Measurements from ENCODE around the gene BDNF.

The BDNF gene

DNA sequence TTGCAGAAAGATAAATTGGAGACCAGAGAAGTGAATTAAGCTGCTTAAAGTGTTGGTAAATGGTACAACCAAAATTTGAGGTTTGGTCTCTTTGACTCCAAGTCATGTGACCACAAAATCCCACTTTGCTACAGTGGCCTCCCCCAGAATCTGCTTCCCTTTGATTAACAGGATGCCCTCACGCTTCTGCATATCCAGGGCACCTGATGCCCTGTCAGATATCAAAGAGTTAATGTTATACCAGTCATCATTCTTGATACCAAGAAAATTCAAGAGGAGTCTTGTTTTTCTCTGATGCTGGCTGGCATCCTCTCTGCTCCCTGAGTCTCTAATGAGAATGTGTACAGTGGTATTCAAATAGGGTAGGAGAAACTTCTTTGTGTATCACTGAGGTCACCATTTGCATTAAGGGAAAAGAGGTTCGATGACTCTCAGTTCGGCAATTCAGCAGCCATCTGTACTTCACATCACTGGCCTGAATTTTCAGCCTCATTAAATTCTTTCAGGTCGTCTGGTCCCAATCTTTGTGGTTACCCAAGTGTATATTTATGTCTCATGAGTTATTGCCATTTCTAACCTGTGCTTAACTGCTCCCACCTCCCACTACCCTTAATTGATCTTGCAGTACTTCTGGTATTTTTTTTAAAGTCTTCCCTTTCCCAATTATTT, 73.9 kb downstream of the BDNF start:
- H3K36me3 ChIP-seq (ENCODE audit: insufficient read depth, low read length), result no peaks in the 10 kb centered on the region
- H3K4me1 ChIP-seq (ENCODE audit: control insufficient read depth, insufficient read depth, low read length, unreplicated experiment), result peaks cover 1% of the 10 kb centered on the region
- no peak overlapping the region for H2AFZ ChIP-seq (ENCODE audit: low read length, unreplicated experiment)
- no peaks in the 10 kb centered on the region for H3K79me2 ChIP-seq (ENCODE audit: control insufficient read depth, insufficient read depth, low read length, unreplicated experiment)
- no peak overlapping the region for H3K4me3 ChIP-seq (ENCODE audit: low read depth, low read length)
- 0 out of 2 replicates have a peak, but pooled peaks cover 10% of the 10 kb centered on the region for H3K27me3 ChIP-seq (ENCODE audit: insufficient read depth, low read length)
- no peak overlapping the region for H3K27ac ChIP-seq (ENCODE audit: low read depth, low read length)

DNA sequence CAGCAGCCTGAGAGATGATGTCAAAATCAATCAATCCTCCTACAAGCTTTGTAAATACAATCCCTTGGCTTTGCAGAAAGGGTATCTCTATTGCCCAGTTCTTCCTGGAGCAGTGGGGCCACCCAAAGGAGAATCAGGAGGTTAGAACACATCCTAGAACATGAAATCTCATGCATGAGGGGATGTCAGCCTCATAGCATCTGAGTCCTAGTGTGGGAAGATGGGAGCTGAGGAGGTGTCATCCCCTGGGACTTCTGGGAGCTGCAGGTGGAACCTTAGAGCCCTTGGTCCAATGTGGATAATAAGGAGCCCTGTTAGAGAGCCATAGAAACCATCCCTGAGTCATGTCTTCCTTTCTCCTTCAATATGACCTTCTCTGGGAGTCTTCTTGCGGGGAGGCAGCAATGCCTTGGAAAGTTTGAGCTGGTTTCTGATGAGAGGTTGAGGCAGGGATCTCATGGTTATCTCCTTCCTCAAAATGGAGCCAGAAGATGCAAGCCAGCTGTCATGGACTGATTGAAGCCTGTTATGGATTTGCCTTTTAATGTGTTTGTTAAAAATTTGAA, 74.8 kb downstream of the BDNF start:
- Histone ChIP-seq H3K79me2 (ENCODE audit: control insufficient read depth, insufficient read depth, low read length, unreplicated experiment) (no peaks in the 10 kb centered on the region), H3K27ac (ENCODE audit: low read depth, low read length) (no peak overlapping the region), H3K4me1 (ENCODE audit: control insufficient read depth, insufficient read depth, low read length, unreplicated experiment) (peaks cover 4% of the 10 kb centered on the region), H2AFZ (ENCODE audit: low read length, unreplicated experiment) (no peak overlapping the region), H3K36me3 (ENCODE audit: insufficient read depth, low read length) (no peaks in the 10 kb centered on the region), H3K27me3 (ENCODE audit: insufficient read depth, low read length) (0 out of 2 replicates have a peak, but pooled peaks cover 10% of the 10 kb centered on the region), H3K4me3 (ENCODE audit: low read depth, low read length) (no peak overlapping the region)

DNA sequence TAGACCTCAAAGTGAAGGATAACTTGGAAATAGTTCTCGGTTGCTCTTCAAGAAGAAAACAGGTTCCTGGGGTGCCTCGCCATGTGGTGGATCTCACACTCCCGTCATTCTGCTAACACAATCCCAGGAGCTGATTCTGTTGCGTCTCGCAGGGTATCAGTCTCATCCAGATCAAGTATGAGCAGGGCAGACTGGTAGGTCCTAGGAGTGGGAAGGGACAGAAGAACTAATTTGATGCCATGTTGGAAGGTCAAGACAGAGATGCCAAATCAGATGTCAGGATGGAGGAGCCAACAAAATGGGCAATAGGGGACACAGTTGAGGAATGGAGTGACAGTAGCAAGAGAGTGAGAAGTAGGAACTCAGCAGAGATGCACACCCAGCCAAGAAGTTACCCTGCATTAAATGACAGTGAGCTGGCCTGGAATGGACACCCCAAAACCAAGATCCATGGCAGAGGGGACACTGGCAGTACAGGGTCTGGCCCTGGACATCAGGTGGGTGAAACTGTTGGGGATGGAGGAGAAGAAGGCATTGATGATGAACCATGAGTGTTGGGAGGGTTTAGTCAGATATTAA, 76.2 kb downstream of the BDNF start:
- Histone ChIP-seq H3K27me3 (ENCODE audit: insufficient read depth, low read length) (0 out of 2 replicates have a peak, but pooled peaks cover 10% of the 10 kb centered on the region), H3K27ac (ENCODE audit: low read depth, low read length) (no peak overlapping the region), H3K79me2 (ENCODE audit: control insufficient read depth, insufficient read depth, low read length, unreplicated experiment) (no peaks in the 10 kb centered on the region), H3K4me1 (ENCODE audit: control insufficient read depth, insufficient read depth, low read length, unreplicated experiment) (peaks cover 11% of the 10 kb centered on the region), H3K36me3 (ENCODE audit: insufficient read depth, low read length) (no peaks in the 10 kb centered on the region), H3K4me3 (ENCODE audit: low read depth, low read length) (no peak overlapping the region), H2AFZ (ENCODE audit: low read length, unreplicated experiment) (no peak overlapping the region)

DNA sequence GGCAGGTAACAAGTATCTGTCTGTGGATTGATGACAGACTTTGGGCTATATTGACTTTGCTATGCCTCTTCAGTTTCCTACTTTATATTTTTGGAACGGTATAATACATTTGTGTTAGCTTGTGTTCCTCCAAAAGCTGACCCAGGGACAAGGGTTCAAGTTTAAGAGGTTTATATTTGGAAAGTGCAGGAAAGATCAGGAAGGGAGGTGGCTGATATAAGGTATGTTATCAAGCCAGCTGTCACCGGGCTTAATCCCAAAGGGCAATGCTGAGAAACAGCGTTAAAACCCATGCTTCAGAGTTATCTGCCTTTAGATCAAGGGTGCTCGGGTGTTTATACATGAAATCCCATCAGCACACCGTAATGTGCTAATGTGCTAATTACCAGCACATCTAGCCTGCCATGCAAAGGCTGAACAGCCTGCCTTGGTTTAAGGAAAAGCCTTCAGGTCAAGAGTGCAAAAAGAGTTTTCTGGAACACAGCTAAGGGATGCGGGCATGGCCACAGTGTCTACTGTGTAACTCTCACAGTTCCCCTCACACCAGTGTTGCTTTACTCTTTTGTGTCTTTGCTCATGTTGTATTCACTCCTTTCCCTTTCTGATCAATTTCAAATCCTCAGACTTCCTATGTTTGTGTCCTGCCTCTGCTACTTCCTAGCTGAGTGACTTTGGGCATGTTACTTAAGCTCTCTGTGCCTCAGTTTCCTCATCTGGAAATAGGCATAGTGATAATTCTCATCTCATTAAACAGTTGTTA, 77.5 kb downstream of the BDNF start:
- no peaks in the 10 kb centered on the region for H3K36me3 ChIP-seq (ENCODE audit: insufficient read depth, low read length)
- no peak overlapping the region for H2AFZ ChIP-seq (ENCODE audit: low read length, unreplicated experiment)
- H3K4me1 ChIP-seq (ENCODE audit: control insufficient read depth, insufficient read depth, low read length, unreplicated experiment), result peaks cover 15% of the 10 kb centered on the region

DNA sequence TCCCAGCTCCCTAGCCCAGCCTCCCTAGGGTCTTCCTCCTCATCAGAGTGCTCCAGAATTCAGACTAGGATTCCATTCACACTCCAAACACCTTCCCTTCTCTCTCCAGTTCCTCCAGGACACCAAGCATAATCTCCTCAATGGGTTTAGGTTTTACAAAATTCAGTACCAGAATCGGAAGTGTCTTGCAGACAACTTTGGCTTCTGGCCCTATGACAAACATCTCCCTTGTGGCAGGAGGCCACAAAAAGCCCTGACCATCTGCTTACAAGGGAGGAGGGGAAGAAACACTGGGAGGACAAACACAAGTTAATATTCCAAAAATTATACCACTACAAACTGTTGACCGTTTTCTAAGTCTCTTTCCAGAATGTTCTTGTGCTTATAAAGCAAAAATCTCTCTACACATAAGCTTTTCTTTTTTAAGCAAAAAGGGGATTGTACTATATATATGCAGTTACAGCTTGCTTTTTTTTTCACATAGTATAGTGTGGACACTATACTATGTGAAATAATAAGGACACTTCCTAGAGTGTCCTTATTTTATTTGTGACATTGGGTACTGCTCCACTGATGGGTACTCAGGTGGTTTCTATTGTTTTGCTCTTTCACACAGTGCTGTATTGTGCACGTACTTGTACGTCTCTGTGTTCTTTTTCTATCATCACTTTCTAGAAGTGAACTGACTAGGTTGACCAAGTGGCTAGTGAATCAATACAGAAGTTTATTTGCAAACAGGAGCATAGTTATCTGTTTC, 78.7 kb downstream of the BDNF start:
- H3K27me3 ChIP-seq (ENCODE audit: insufficient read depth, low read length), result 0 out of 2 replicates have a peak, but pooled peaks cover 10% of the 10 kb centered on the region
- no peak overlapping the region for H3K4me3 ChIP-seq (ENCODE audit: low read depth, low read length)
- H2AFZ ChIP-seq (ENCODE audit: low read length, unreplicated experiment), result no peak overlapping the region
- H3K36me3 ChIP-seq (ENCODE audit: insufficient read depth, low read length), result no peaks in the 10 kb centered on the region
- no peaks in the 10 kb centered on the region for H3K79me2 ChIP-seq (ENCODE audit: control insufficient read depth, insufficient read depth, low read length, unreplicated experiment)
- no peak overlapping the region for H3K27ac ChIP-seq (ENCODE audit: low read depth, low read length)
- H3K4me1 ChIP-seq (ENCODE audit: control insufficient read depth, insufficient read depth, low read length, unreplicated experiment), result peaks cover 15% of the 10 kb centered on the region

More for the DNA sequence above, 77.5 kb downstream of the BDNF start:
- H3K27me3 ChIP-seq (ENCODE audit: insufficient read depth, low read length), result 0 out of 2 replicates have a peak, but pooled peaks cover 10% of the 10 kb centered on the region
- H3K27ac ChIP-seq (ENCODE audit: low read depth, low read length), result no peak overlapping the region
- no peaks in the 10 kb centered on the region for H3K79me2 ChIP-seq (ENCODE audit: control insufficient read depth, insufficient read depth, low read length, unreplicated experiment)
- no peak overlapping the region for H3K4me3 ChIP-seq (ENCODE audit: low read depth, low read length)

DNA sequence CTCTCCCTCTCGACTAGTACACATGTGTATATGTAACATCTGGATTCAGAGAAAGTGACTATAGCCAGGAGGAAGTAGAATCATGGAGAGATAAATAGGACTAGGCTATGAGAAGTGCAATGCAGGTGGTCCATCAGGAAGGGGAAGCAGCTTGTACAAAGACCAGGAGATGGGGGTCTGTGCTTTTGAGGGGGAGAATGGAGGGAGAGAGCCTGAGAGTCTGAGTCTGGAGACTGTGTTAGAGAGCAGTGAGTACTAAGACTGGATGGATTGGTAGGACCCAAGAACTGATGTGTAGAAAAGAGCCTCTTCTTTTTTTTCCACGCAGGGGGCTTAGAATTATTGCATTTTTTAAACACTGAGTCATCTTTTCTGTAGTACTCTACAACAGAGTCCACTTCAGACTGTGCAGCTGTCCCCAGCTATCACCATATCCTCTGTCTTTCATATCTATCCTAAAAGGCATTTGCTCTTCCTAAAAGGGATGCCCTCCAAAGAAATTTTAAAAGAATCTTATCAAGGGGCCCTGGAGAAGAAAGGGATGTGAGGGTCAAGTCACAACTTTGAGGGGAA, 80.4 kb downstream of the BDNF start:
- Histone ChIP-seq H3K4me3 (ENCODE audit: low read depth, low read length) (no peak overlapping the region), H3K27ac (ENCODE audit: low read depth, low read length) (no peak overlapping the region), H3K79me2 (ENCODE audit: control insufficient read depth, insufficient read depth, low read length, unreplicated experiment) (no peaks in the 10 kb centered on the region), H3K27me3 (ENCODE audit: insufficient read depth, low read length) (0 out of 2 replicates have a peak, but pooled peaks cover 4% of the 10 kb centered on the region), H2AFZ (ENCODE audit: low read length, unreplicated experiment) (no peak overlapping the region), H3K36me3 (ENCODE audit: insufficient read depth, low read length) (no peaks in the 10 kb centered on the region), H3K4me1 (ENCODE audit: control insufficient read depth, insufficient read depth, low read length, unreplicated experiment) (peaks cover 15% of the 10 kb centered on the region)

DNA sequence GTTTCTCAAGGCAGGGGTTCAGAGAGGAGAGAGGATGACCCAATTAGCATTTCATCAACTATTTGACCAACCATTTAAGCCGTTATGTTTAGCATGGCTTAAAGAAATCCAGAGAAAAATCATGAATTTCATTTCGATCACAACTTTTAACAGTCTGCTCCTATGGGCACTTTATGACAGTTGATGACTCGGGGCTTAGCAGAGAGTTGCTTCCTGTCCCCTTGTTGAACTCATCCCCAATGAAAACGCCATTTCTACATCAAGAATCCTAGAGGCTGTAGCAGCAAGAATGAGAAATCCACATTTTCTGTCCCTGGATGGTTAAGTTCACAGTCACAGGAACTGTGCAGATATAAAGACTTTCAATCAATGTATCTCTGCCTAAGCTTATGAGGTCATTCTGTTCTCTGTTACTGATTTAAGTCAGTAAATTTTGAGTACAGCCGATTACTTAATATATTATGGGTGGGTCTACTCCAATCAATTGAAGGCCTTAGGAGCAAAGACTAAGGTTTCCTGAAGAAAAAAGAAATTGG, 81.1 kb downstream of the BDNF start:
- Histone ChIP-seq H3K79me2 (ENCODE audit: control insufficient read depth, insufficient read depth, low read length, unreplicated experiment) (no peaks in the 10 kb centered on the region), H2AFZ (ENCODE audit: low read length, unreplicated experiment) (no peak overlapping the region), H3K27me3 (ENCODE audit: insufficient read depth, low read length) (0 out of 2 replicates have a peak, but pooled peaks cover 2% of the 10 kb centered on the region), H3K36me3 (ENCODE audit: insufficient read depth, low read length) (no peaks in the 10 kb centered on the region), H3K27ac (ENCODE audit: low read depth, low read length) (no peak overlapping the region), H3K4me3 (ENCODE audit: low read depth, low read length) (no peak overlapping the region), H3K4me1 (ENCODE audit: control insufficient read depth, insufficient read depth, low read length, unreplicated experiment) (peaks cover 15% of the 10 kb centered on the region)

DNA sequence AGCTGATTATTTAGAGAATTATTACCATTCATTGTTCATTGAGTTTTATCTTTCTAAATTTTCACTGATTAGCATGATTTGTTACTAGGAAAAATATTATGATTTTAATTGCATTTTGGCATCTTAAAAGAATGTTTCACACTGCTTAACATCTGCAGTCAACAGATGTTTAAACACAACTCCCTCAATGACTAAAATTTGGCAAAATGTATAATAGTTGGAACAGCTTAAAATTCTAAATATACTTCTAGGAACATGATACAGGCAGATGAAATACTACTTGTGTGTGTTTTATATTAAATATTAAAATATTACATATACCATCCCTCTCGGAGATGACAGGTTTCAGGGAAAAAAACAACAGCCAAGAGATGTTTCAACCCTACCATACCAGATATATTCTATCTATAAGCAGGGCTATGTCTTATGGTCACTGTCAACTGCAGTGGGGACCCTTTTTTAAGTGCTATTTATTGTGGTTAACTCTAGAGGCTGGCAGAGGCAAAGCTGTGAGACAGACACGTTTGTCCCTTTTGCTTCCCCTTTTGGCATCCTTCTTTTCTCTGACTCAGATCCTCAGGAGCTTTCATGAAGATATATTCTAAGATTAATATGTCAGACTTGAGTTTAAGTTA, 81.9 kb downstream of the BDNF start:
- Histone ChIP-seq H3K4me3 (ENCODE audit: low read depth, low read length) (no peak overlapping the region), H3K4me1 (ENCODE audit: control insufficient read depth, insufficient read depth, low read length, unreplicated experiment) (peaks cover 15% of the 10 kb centered on the region), H3K36me3 (ENCODE audit: insufficient read depth, low read length) (no peaks in the 10 kb centered on the region), H2AFZ (ENCODE audit: low read length, unreplicated experiment) (no peak overlapping the region), H3K27ac (ENCODE audit: low read depth, low read length) (no peak overlapping the region), H3K27me3 (ENCODE audit: insufficient read depth, low read length) (no peaks in the 10 kb centered on the region), H3K79me2 (ENCODE audit: control insufficient read depth, insufficient read depth, low read length, unreplicated experiment) (no peaks in the 10 kb centered on the region)

DNA sequence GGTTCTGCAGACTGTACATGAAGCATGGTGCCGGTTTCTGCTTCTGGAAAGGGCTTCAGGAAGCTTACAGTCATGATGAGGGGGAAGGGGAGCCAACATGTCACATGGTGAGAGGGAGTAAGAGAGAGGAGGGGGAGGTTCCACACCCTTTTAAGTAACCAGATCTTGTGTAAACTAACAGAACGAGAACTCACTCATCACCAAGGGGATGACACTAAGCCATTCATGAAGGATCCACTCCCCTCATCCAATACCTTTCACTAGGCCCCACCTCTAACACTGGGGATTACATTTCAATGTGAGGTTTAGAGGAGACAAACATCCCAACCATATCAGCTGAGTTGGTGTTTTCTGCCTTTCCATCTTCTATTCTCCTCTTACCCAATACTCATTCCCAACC, 83.5 kb downstream of the BDNF start:
- Histone ChIP-seq H3K4me1 (ENCODE audit: control insufficient read depth, insufficient read depth, low read length, unreplicated experiment) (peaks cover 15% of the 10 kb centered on the region), H3K27me3 (ENCODE audit: insufficient read depth, low read length) (no peaks in the 10 kb centered on the region), H2AFZ (ENCODE audit: low read length, unreplicated experiment) (no peak overlapping the region), H3K36me3 (ENCODE audit: insufficient read depth, low read length) (no peaks in the 10 kb centered on the region), H3K79me2 (ENCODE audit: control insufficient read depth, insufficient read depth, low read length, unreplicated experiment) (no peaks in the 10 kb centered on the region), H3K27ac (ENCODE audit: low read depth, low read length) (no peak overlapping the region), H3K4me3 (ENCODE audit: low read depth, low read length) (no peak overlapping the region)
